Liver (tissue), 9 donors: Measurements from ENCODE around the gene RUNX1. TPM values are rescaled to one million over a fixed set of nuclear protein-coding genes. Genes with fewer than 3 reads are reported as not detected.

ENCODE experiments used
- DNase-seq: peaks from one replicate; pipeline ENCODE4 v3.0.0-alpha.2; 2017; ENCODE audit warnings: low spot score
- H3K27ac ChIP-seq, 2 donors: one replicate each; pipeline ENCODE4 v1.7.0; 2013; ENCODE audit warnings: inconsistent platforms in 2 of 2, low read length in 2 of 2, control low read depth in 1 of 2, low read depth in 1 of 2, mild to moderate bottlenecking in 1 of 2
- H3K27me3 ChIP-seq, 4 donors: one replicate each; pipeline versions ENCODE4 v1.6.1 to v1.7.0; 2013; ENCODE audit warnings: low read length in 3 of 4, inconsistent platforms in 1 of 4, mild to moderate bottlenecking in 1 of 4, moderate library complexity in 1 of 4; ENCODE audit not compliant: control insufficient read depth in 4 of 4, insufficient read depth in 4 of 4
- H3K36me3 ChIP-seq, 4 donors: one replicate each; pipeline versions ENCODE4 v1.6.1 to v1.7.0; 2013; ENCODE audit warnings: low read length in 3 of 4, mild to moderate bottlenecking in 3 of 4, low read depth in 1 of 4, moderate library complexity in 1 of 4; ENCODE audit not compliant: control insufficient read depth in 4 of 4, insufficient read depth in 3 of 4
- H3K4me1 ChIP-seq, 4 donors: one replicate each; pipeline versions ENCODE4 v1.6.1 to v1.7.0; 2013; ENCODE audit warnings: low read length in 3 of 4, mild to moderate bottlenecking in 3 of 4, moderate library complexity in 1 of 4; ENCODE audit not compliant: control insufficient read depth in 4 of 4, insufficient read depth in 4 of 4
- H3K4me3 ChIP-seq, 3 donors: one replicate each; pipeline versions ENCODE4 v1.6.1 to v1.7.0; 2013; ENCODE audit warnings: low read length in 3 of 3, control low read depth in 1 of 3, low read depth in 1 of 3, mild to moderate bottlenecking in 1 of 3
- H3K9ac ChIP-seq, 2 donors: one replicate each; pipeline ENCODE4 v1.7.0; 2013; ENCODE audit warnings: low read length in 2 of 2, mild to moderate bottlenecking in 2 of 2, moderate library complexity in 2 of 2, control low read depth in 1 of 2, low read depth in 1 of 2
- H3K9me3 ChIP-seq, 4 donors: one replicate each; pipeline versions ENCODE4 v1.6.1 to v1.7.0; 2013; ENCODE audit warnings: low read length in 3 of 4; ENCODE audit not compliant: control insufficient read depth in 4 of 4
- ATF3 ChIP-seq: IDR thresholded peaks from 2 replicates; pipeline ENCODE4 v1.6.1; 2016; ENCODE audit warnings: antibody characterized with exemption
- EGR1 ChIP-seq, 2 donors: IDR thresholded peaks; 2 replicates each; pipeline ENCODE4 v1.6.1; 2016 to 2018; ENCODE audit warnings: antibody characterized with exemption in 2 of 2, low read depth in 2 of 2
- FOXA2 ChIP-seq: IDR thresholded peaks from 2 replicates; pipeline ENCODE4 v1.6.1; 2016; ENCODE audit warnings: antibody characterized with exemption
- GABPA ChIP-seq, 2 donors: IDR thresholded peaks in 1 of 2; conservative IDR thresholded peaks in 1 of 2; 2 replicates each; pipeline ENCODE4 v1.6.1; 2016; ENCODE audit warnings: antibody characterized with exemption in 2 of 2, mild to moderate bottlenecking in 1 of 2, moderate library complexity in 1 of 2
- HNF4A ChIP-seq, 2 donors: conservative IDR thresholded peaks; 2 replicates each; pipeline ENCODE4 v1.6.1; 2016; ENCODE audit warnings: antibody characterized with exemption in 2 of 2, mild to moderate bottlenecking in 2 of 2
- HNF4G ChIP-seq: IDR thresholded peaks from 2 replicates; pipeline ENCODE4 v1.6.1; 2016; ENCODE audit warnings: antibody characterized with exemption
- MAX ChIP-seq: IDR thresholded peaks from 2 replicates; pipeline ENCODE4 v1.6.1; 2016; ENCODE audit warnings: antibody characterized with exemption
- RAD21 ChIP-seq, 2 donors: IDR thresholded peaks; 2 replicates each; pipeline ENCODE4 v1.6.1; 2016; ENCODE audit warnings: antibody characterized with exemption in 2 of 2, mild to moderate bottlenecking in 2 of 2
- REST ChIP-seq: IDR thresholded peaks from 2 replicates; pipeline ENCODE4 v1.6.1; 2016; ENCODE audit warnings: antibody characterized with exemption, mild to moderate bottlenecking
- RXRA ChIP-seq, 2 donors: IDR thresholded peaks; 2 replicates each; pipeline ENCODE4 v1.6.1; 2017 to 2018; ENCODE audit warnings: antibody characterized with exemption in 2 of 2, mild to moderate bottlenecking in 1 of 2
- SP1 ChIP-seq: IDR thresholded peaks from 2 replicates; pipeline ENCODE4 v1.6.1; 2018; ENCODE audit warnings: antibody characterized with exemption, mild to moderate bottlenecking
- YY1 ChIP-seq: IDR thresholded peaks from 2 replicates; pipeline ENCODE4 v1.6.1; 2016; ENCODE audit warnings: antibody characterized with exemption, mild to moderate bottlenecking
- ZBTB33 ChIP-seq: IDR thresholded peaks from 2 replicates; pipeline ENCODE4 v1.6.1; 2016; ENCODE audit warnings: antibody characterized with exemption
- WGBS: extraction: QIAGEN DNeasy Blood & Tissue Kit; methylation state at CpG from one replicate; pipeline ENCODE4 v1.1.7; 2013; 5-methylcytosine and 5-hydroxymethylcytosine counted together
- polyA plus RNA-seq, 2 donors: library from polyadenylated mRNA; stranded (reverse) in 1 of 2; unstranded in 1 of 2; fragments of 200-250 nt in 1 of 2; fragments of >200 nt in 1 of 2; fragmentation: Nextera tagmentation in 1 of 2; extraction: Ambion mirVana in 1 of 2; gene quantifications; one replicate each; pipeline versions ENCODE4 v1.2.1 to v1.2.3, GENCODE V29; 2013 to 2015
- total RNA-seq, 2 donors: library from RNA; depleted of rRNA; stranded (reverse); fragments of >200 nt; gene quantifications; one replicate each; pipeline ENCODE4 v1.2.3, GENCODE V29; 2014
- donor health status: healthy.
- donor health status: healthy.
- donor health status: healthy.
- donor health status: healthy.
- donor health status: healthy.

The RUNX1 gene
- total and polyA plus RNA-seq, 4 donors, result 0.98 to 7.2 (median 3.1) TPM

- no peak for TF ChIP-seq RXRA (IDR thresholded peaks at IDR 0.05)
- no peak for TF ChIP-seq RAD21 (IDR thresholded peaks at IDR 0.05)
- TF ChIP-seq REST, result no peak
- TF ChIP-seq EGR1 (IDR thresholded peaks at IDR 0.05; ENCODE audit: low read depth in 2 of 2), result no peak
These were observed 165.4 kb downstream of the RUNX1 start (continued) for GRCh38 chr21:34883491-34884271.

GRCh38 chr21:34882719-34883131 is 166.4 kb downstream of the RUNX1 start:
- Histone ChIP-seq H3K4me1 (peaks cover 0 to 8% (median 5%) of the 10 kb centered on the region in 4 donors), H3K27ac (no peak overlapping the region)

GRCh38 chr21:34881839-34882371 is 167.2 kb downstream of the RUNX1 start:
- no peak overlapping the region for H3K9ac ChIP-seq
- DNase-seq, result no peak
- H3K27me3 ChIP-seq, result no peaks in the 10 kb centered on the region
- H3K27ac ChIP-seq, result peak overlapping the region in 1 of 2 donors; percentile 26
- H3K4me1 ChIP-seq, result peaks cover 3 to 8% (median 6%) of the 10 kb centered on the region in 4 donors
- H3K9me3 ChIP-seq, result no peaks in the 10 kb centered on the region
- WGBS, result 85% methylated on average over 4 of the region's 4 CpGs
- peaks cover 0 to 3% (median 1%) of the 10 kb centered on the region in 4 donors for H3K36me3 ChIP-seq
- no peak overlapping the region for H3K4me3 ChIP-seq
- TF ChIP-seq YY1 (no peak), RAD21 (IDR thresholded peaks at IDR 0.05) (no peak), RXRA (IDR thresholded peaks at IDR 0.05) (no peak), GABPA (IDR thresholded peaks at IDR 0.05 in 1 of 2, conservative IDR thresholded peaks at IDR 0.05 in 1 of 2) (no peak), HNF4G (no peak), HNF4A (conservative IDR thresholded peaks at IDR 0.05) (no peak), ATF3 (no peak), REST (no peak), FOXA2 (no peak)

More at GRCh38 chr21:34882719-34883131, 166.4 kb downstream of the RUNX1 start:
- Histone ChIP-seq H3K4me3 (no peak overlapping the region), H3K9me3 (no peaks in the 10 kb centered on the region), H3K9ac (no peak overlapping the region), H3K27me3 (no peaks in the 10 kb centered on the region), H3K36me3 (peaks cover 0 to 3% (median 1%) of the 10 kb centered on the region in 4 donors)
- no peak for TF ChIP-seq MAX
- no peak for TF ChIP-seq ZBTB33
- TF ChIP-seq RXRA (IDR thresholded peaks at IDR 0.05), result no peak
- TF ChIP-seq FOXA2, result no peak
- TF ChIP-seq SP1, result no peak
- no peak for TF ChIP-seq HNF4A (conservative IDR thresholded peaks at IDR 0.05)
- no peak for TF ChIP-seq YY1
- TF ChIP-seq HNF4G, result no peak
- no peak for DNase-seq
- 77% methylated on average over 2 of the region's 2 CpGs for WGBS
